Activated CD4-positive, alpha-beta T cell treated with anti-CD3 and anti-CD28 coated beads, Interleukin-2, amount 50 U/mL, for 48 hours (primary cell): ENCODE measurements around the gene PPP4R3A.
"Not testable (repeated sequence)": the region's sequence is repeated elsewhere in the genome, so short reads cannot be mapped to it uniquely, and the experiment has no call there.

Source experiments
- DNase-seq, 2 experiments: peaks; one replicate each; pipeline ENCODE4 v3.0.0-alpha.2; 2020

PPP4R3A gene

DNA sequence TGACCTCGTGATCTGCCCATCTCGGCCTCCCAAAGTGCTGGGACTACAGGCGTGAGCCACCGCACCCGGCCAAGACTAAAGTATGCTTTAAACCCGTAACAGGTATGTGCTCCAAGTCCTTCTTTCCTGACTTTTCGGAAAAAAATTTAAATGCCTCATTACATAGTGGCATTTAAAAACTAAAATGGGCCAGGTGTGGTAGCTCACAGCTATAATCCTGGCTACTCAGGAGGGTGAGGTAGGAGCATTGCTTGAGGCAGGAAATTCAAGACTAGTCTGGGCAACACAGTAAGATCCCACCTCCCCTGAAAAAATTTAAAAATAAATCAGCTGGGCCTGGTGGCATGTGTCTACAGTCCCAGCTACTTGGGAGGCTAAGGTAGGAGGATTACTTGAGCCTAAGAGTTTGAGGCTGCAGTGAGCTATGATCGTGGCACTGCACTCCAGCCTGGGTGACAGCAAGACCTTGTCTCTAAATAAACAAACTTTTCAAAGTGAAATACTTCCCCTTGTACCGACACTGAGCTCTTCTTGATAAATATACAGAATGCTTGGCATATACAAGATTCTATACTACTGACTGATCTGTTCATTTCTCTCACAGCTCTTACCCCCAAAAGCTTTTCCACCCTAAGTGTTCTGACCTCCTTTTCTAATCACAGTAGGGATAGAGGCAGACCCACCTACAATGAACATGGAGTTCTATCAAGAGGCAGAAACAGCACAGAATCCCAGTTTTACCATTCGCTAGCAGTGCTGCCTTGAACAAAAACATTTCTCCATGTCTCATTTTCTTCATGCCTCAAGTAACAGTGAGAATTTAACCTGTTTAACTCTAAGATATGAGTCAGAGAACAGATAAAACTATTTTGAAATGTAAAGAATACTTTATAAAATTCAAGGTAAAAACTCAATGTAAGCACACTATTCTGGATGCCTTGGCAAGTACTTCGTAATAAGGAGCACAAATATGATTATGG, 7.9 kb downstream of the PPP4R3A start:
- no peak for DNase-seq

DNA sequence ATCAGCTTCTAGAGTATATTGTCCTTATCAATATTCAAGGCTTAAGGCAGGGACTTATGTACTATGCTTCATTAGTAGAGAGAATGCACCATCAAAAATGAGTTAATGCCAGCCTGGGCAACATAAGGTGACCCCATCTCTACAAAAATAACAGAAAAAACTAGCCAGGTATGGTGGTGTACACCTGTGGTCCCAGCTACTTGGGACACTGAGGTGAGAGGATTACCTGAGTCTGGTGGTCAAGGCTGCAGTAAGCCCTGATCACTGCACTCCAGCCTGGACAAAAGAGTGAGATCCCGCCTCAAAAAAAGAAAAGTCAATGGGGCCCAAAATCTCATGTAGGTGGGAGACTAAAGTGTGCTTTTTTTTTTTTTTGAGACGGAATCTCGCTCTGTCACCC, 8.8 kb downstream of the PPP4R3A start:
- DNase-seq = no peak

DNA sequence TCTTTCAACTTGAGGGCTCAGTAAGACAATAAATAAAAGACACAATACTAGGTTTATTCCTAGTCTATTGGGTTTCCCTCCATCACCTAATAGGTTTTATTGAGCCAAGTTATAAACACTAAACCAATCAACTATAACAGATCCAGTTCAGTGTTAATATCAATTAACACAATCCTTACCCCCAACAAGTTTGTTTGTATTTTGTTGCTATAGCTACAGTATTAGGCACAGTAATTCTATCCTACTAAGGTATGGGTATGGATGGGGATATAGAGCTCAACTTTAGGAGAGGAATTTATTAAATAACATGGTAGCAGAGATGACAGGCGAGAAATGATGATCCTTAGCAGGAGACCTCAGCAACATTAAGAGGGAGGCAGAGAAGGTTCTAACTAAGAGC, 13.3 kb downstream of the PPP4R3A start:
- no peak for DNase-seq

DNA sequence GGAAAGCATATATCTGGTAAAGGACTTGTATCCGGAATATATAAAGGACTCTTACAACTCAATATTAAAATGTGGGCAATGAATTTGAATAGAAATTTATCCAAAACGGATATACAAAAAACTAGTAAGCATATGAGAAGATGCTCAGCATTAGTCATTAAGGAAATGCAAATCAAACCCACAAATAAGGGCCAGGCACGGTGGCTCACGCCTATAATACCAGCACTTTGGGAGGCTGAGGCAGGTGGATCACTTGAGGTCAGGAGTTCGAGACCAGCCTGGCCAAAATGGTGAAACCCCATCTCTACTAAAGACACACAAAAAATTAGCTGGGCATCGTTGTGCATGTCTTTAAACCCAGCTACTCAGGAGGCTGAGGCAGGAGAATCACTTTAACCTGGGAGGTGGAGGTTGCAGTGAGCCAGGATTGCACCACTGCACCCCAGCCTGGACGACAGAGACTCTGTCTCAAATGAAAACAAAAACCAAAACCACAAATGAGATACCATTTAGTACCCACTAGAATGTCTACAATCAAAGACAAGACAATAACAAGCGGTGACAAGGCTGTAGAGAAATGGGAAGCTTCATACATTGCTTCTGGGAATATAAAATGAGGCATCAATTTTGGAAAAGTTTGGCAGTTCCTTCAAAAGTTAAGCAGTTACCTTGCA, 15.6 kb downstream of the PPP4R3A start:
- not testable (repeated sequence) for DNase-seq

DNA sequence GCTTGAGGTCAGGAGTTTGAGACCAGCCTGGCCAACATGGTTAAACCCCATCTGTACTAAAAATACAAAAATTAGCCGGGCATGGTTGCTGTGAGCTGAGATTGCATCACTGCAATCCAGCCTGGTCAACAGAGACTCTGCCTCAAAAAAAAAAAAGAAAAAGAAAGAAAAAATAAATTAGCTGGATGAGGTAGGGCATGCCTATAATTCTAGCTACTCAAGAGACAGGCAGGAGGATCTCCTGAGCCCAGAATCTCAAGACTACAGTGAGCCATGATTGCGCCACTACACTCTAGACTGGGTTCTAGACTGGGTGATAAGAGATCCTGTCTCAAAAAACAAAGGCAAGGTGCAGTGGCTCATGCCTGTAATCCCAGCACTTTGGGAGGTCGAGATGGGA, 16.9 kb downstream of the PPP4R3A start:
- DNase-seq = no peak

DNA sequence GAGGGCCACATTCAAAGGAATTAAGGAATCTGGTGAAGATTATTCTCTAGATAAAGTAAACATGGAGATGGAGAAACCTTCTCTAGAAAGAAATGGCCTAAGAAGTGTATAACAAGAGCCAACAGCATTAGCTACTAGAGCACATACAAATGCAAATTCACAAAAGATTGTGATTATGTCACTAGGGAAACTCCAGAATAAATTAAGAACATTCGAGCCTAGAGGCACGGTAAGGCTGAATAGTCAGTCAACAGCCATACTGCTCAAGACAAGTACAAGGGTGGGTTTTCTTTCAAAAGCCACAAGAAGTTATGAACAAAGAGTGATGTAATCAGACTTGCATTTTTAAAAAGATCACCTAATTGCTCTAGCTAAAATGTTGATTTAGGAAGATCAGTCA, 25.4 kb downstream of the PPP4R3A start:
- DNase-seq = no peak

DNA sequence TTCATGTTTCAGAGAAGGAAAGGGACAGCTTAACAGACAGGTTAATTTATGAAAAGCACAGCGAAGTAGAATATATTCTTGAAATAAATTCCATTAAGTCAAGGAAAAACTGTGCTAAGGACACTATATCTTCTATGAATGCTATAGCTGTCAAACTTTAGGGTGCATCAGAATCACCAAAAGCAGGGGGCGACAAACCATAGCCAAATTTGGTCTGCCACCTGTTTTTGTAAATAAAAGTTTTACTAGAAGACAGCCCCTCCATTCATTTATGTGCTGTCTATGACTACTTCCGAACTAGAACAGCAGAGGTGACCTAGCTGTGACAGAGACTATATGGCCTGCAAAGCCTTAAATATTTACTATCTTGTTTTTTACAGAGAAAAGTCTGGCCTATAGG, 25.9 kb downstream of the PPP4R3A start:
- no peak for DNase-seq

DNA sequence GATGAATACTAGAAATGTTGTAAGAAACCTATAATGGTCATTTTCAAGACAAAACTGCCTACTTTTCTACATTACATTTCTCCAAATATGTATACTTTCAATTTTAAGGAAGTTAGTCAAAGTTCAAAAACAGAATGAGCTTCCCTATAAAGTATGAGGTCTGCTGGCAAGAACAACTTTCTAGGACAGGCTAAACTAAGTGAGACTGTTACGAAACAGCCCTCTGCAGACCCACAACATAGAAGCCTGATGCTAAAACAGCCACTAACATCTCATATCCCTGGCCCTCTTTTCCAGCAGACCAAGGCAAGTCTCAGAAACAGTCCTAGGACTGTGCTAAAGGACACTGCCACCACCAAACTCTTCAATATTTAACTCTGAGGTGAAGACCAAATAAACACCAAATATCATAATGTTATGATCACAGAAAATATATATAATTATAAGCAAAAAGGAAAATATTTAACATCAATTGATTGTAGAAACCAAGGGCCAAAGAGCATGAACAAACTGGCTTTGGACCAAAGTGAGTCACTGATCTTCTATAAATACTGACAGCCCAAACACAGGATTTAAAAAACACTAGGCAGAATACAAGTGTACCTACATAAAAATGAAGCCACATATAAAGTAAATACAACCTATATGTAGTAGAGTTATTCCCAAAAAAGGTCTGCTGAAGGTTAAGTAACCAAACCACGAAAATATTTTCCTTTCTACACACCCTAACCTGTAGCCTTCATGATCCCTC, 27.7 kb downstream of the PPP4R3A start:
- DNase-seq = no peak

DNA sequence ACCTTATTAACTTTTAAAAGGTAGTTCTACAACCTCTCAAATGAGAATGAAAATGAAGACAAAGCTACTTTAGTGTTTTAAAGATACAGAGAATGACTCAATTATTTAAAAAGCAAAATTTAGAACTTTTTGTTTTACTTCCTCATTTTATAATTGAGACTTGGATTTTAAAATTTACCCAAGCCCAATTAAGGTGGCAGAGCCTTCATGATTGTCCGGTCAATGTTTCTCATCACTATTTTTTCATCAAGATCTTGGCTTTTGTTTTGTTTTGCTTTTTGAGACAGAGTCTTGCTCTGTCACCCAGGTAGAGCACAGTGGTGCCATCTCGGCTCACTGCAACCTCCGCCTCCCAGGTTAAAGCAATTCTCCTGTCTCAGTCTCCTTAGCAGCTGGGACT, 32.7 kb downstream of the PPP4R3A start:
- DNase-seq = no peak

DNA sequence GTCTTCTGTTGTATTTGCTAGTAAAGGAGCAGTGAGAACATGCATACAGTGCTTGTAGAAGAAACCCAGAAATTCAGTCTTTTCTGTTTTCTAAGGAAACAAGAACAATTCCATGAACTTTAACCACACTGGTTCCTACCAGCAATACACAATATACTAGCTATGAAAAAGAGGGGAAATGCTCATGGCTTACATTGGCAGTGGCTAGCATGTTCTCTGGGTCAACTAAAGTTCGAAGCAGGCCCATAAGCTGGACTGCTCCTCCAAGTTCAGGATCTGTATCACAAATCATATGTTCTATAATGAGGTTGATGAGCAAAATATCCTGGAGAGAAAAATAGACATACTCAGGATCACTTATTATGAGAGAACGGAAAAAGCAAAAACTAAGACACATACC, 37.1 kb downstream of the PPP4R3A start:
- DNase-seq = no peak

DNA sequence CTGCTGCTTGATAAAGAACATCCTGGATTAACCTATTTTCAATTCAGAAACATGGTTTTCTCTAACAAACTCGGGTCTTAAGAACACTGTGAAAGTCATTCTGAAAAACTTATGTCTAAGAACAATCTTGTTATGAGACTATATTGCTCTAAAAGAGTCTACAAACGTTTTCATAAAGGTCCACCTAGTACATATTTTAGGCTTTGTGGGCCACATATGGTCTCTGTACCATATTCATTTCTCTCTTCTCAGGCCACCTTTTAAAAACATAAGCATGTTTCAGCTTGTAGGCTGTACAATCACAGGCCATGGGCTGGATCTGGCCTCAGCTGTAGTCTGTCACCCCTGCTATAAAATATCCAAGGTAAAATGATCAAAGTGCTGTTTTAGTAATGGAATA, 39.9 kb downstream of the PPP4R3A start:
- DNase-seq = no peak

DNA sequence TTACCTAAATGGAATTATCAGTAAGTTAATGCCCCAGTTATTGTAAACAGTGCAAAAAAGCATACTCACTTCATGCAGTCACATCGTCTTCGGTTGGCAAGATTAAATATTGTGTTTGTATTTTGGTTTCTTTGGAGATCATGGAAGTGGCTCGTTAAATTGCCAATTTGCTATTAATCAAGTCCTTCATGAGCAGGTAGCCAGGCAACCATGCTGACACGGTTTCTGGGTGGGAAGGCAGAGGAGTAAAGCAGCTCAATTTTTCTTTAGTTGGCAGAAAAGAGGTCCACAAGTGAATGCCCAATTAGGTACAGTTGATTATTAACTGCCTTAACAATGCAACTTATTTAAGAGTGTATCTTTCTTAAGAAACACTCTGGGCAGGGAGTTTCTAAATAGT, 43.9 kb downstream of the PPP4R3A start:
- DNase-seq = no peak

DNA sequence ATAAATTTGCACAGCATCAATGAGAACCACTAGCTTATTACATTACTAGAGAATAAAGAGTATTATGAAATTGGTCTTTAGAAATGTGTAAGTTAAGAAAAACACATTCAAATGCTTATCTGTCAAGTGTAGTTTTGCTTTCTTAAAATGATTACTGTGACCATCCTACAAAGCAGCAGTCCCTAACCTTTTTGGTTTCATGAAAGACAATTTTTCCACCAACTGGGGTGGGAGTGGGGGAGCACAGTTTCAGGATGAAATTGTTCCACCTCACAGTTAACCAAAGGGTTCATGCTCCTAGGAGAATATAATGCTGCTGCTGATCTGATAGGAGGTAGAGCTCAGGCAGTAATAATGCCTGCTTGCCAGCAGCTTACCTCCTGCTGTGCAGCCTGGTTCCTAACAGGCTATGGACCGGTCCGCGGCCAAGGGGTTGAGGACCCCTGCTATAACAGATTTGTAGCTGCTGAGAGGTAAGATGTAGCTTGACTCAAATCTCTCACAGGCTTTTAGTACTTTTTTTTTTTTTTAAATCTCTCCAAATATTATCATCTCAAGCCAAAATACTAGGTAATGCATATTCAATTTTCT, 45.4 kb downstream of the PPP4R3A start:
- DNase-seq = peak; percentile 23 to 52

DNA sequence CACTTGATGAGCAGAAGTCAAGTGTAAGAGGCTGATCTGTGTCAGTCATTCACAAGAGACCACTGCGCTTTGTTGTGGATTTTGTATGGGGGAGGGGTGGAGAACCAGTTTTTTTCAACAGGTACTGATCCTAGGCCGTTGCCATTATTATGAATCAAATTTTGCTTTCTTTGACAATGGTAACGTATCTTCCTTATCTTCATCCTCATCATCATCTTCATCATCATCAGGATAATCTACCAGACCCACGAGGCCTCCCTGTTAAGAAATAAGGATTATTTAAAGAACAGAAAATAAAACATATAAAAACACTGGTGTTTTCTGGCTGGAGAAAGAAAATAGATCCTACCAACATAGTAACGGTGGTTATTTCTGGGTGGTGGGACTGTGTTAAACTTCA, 51.5 kb downstream of the PPP4R3A start:
- DNase-seq = no peak

DNA sequence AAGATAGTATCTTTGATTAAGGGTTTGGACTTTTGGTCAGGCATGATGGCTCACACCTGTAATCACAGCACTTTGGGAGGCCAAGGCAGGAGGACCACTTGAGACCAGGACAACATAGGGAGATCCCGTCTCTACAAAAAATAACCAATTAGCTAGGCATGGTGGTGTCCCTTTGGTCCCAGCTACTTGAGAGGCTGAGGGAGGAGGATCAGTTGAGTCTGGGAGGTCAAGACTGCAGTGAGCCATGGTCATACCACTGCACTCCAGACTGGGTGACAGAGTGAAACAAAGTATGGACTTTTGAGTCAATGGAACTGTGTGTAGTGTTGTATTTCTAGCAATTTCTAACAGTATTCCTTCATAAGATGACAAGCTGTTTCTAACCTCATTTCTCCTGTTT, 53.8 kb downstream of the PPP4R3A start:
- DNase-seq = no peak

DNA sequence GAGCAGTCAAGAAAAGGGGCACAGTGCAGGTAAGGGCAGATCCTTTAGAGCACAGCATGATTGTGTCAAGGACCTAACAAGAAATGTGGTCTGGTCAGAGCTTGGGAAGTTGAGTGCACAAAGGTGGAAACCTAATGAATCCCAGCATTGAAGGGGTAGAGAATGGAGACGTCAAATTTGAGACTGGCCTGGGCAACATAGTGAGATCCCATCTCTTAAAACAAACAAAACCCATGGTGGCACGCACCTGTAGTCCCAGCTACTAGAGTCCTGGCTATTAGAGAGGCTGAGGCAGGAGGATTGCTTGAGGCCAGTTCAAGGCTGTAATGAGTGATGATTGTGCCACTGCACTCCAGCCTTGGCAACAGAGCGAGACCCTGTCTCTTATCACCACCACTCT, 55.5 kb downstream of the PPP4R3A start:
- DNase-seq = no peak

DNA sequence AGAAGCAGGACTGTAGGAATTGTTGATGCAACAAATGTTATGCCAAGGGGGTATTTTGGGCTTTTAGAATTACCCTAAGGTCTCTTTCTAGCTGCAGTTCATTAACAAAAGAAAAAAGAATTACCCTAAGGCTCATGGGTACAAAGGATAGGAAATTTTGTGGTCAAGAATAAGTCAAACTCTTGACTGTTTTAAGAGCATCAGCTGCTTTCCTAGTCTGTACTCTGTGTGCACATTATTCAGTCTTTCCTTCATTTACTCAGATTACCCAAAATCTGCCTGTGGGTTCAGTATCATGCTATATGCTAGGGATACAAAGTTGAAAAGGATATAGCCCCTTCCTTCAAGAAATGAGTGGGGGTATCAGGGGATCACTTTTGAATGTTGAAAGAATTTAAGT, 56.0 kb downstream of the PPP4R3A start:
- no peak for DNase-seq

DNA sequence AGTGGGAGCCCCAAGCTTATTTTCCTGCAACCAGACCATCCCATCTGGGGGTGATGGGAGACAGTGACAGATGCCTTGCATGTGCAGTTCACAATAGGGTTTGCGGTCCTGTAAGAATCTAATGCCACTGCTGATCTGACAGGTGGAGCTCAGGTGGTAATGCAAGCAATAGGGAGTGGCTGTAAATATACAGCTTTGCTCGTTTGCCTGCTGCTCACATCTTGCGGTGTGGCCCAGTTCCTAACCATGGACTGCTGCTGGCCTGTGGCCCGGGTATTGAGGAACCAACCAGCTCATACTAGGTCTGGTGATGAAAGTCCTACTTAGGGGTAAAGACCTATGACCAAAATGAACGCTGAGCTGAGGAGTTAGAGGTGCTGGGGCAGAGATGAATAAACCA, 56.4 kb downstream of the PPP4R3A start:
- DNase-seq = no peak

DNA sequence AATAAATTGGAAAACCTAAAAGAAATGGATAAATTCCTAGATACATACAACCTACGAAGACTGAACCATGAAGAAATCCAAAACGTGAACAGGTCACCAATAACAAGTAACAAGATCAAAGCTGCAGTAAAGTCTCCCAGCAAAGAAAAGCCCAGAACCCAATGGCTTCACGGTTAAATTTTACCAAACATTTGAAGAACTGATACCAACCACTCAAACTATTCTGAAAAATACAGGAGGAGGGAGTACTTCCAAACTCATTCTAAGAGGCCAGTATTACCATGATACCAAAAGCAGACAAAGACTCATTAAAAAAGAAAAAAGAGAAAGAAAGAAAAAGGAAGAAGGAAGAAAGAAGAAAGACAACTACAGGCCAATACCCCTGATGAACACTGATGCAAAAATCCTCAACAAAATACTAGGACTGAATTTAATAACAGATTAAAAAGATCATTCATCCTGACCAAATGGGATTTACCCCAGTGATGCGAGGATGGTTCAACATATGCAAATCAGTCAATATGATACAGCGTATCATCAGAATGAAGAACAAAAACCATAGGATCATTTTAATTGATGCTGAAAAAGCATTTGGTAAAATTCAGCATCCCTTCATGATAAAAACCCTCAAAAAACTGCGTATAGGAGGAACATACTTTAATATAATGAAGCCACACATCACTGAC, 65.6 kb downstream of the PPP4R3A start:
- no peak for DNase-seq

DNA sequence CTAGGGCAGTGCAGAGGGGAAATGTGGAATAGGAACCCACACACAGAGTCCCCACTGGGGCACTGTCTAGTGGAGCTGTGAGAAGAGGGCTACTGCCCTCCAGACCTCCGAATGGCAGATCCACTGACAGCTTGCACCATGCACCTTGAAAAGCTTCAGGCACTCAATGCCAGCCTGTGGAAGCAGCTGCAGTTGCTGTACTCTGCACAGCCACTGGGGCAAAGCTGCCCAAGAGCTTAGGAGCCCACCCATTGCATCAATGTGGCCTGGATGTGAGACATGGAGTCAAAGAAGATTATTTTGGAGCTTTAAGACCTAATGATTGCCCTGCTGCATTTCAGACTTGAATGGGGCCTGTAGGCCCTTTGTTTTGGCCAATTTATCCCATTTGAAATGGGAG, 70.8 kb downstream of the PPP4R3A start:
- DNase-seq = no peak

DNA sequence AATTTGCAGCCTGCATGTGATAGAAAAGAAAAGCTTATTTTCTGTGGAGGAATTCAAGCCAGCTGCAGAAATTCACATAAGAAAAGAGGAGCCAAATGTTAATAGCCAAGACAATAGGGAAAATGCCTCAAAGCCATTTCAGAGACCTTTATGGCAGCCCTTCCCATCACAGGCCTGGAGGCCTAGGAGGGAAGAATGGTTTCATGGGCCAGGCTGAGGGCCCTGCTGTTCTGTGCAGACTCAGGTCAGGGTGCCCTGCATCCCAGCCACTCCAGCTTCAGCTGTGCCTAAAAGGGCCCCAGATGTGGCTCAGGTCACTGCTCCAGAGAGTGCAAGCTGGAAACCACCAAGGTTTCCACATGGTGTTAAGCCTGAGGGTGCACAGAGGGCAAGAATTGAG, 71.3 kb downstream of the PPP4R3A start:
- no peak for DNase-seq

DNA sequence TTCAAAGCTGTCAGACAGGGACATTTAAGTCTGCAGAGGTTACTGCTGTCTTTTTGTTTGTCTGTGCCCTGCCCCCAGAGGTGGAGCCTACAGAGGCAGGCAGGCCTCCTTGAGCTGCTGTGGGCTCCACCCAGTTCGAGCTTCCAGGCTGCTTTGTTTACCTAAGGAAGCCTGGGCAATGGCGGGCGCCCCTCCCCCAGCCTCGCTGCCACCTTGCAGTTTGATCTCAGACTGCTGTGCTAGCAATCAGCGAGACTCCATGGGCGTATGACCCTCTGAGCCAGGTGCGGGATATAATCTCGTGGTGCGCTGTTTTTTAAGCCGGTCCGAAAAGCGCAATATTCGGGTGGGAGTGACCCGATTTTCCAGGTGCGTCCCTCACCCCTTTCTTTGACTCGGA, 73.8 kb downstream of the PPP4R3A start:
- DNase-seq = not testable (repeated sequence)

DNA sequence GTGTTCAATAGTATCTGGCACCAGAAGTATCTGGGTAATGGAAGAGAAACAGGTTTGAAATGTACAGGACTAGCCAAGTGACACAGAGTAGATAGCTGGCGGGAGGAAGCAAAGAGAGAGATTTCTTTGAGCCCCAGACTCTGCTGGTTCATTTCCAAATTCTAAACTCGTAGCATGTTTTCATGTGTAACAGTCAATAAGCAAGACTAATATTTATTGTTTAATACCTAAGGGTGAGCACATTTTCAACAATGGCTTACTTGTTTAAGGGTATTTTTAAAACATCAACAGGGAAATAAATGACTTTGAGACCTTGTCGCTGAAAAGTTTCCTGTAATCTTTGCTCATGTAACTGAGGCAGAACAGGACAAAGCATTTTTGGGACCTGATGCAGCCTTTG, 80.7 kb downstream of the PPP4R3A start:
- DNase-seq = no peak
